HepG2 (cell line): ENCODE data around the gene ZC3H13. TPM values are rescaled to one million over a fixed set of nuclear protein-coding genes. Genes with fewer than 3 reads are reported as not detected.

Source experiments
- ATF1 ChIP-seq: IDR thresholded peaks from 2 replicates; pipeline ENCODE4 v1.6.1; 2016; ENCODE audit warnings: mild to moderate bottlenecking, control low read depth
- CCAR2 ChIP-seq: fragments of 200-400 bp; formaldehyde crosslinking; optimal IDR thresholded peaks from 2 replicates; pipeline ENCODE3; 2018; ENCODE audit warnings: low read depth, mild to moderate bottlenecking, low read length, moderate library complexity
- CHD2 ChIP-seq: IDR thresholded peaks from 2 replicates; pipeline ENCODE4 v1.6.1; 2011; ENCODE audit warnings: low read depth, low read length, improper control_type of control experiment
- E2F1 ChIP-seq: sonication (generic); formaldehyde crosslinking; IDR thresholded peaks from 2 replicates; pipeline ENCODE4 v1.5.0; 2020; ENCODE audit warnings: missing genetic modification reagents
- GABPB1 ChIP-seq: IDR thresholded peaks from 2 replicates; pipeline ENCODE4 v1.6.1; 2016; ENCODE audit warnings: mild to moderate bottlenecking, missing genetic modification reagents, moderate library complexity, missing compliant biosample characterization
- KIAA2018 ChIP-seq: sonication (generic); formaldehyde crosslinking; IDR thresholded peaks from 2 replicates; pipeline ENCODE4 v1.5.0; 2020; ENCODE audit warnings: mild to moderate bottlenecking, missing genetic modification reagents, borderline replicate concordance
- RFX5 ChIP-seq: IDR thresholded peaks from 2 replicates; pipeline ENCODE4 v1.6.1; 2011; ENCODE audit warnings: low read depth, low read length, improper control_type of control experiment
- SRF ChIP-seq: IDR thresholded peaks from 2 replicates; pipeline ENCODE4 v1.6.1; 2011; ENCODE audit warnings: mild to moderate bottlenecking, low read depth, low read length, moderate library complexity
- TAF15 ChIP-seq: fragments of 200-400 bp; formaldehyde crosslinking; IDR thresholded peaks from one replicate; pipeline ENCODE4 v1.6.1; 2018; ENCODE audit warnings: mild to moderate bottlenecking, low read depth, low read length; ENCODE audit not compliant: poor library complexity, severe bottlenecking
- THAP8 ChIP-seq: sonication (generic); formaldehyde crosslinking; IDR thresholded peaks from 2 replicates; pipeline ENCODE4 v1.5.1; 2020; ENCODE audit warnings: missing genetic modification reagents, mild to moderate bottlenecking, borderline replicate concordance
- ZNF577 ChIP-seq: sonication (generic); formaldehyde crosslinking; IDR thresholded peaks from 2 replicates; pipeline ENCODE4 v1.4.0; 2020; ENCODE audit warnings: mild to moderate bottlenecking, low read depth, missing genetic modification reagents, borderline replicate concordance
- ZNF720 ChIP-seq: sonication (generic); formaldehyde crosslinking; IDR thresholded peaks from 2 replicates; pipeline ENCODE4 v1.4.0; 2020; ENCODE audit warnings: missing genetic modification reagents
- ZNF737 ChIP-seq: sonication (generic); formaldehyde crosslinking; IDR thresholded peaks from 2 replicates; pipeline ENCODE4 v1.5.0; 2020; ENCODE audit warnings: missing genetic modification reagents, mild to moderate bottlenecking, borderline replicate concordance
- polyA plus RNA-seq, 8 experiments: library from polyadenylated mRNA; depleted of rRNA in 3 of 8; stranded (reverse) in 7 of 8; unstranded in 1 of 8; fragments of >200 nt; fragmentation: Illumina TruSeq in 4 of 8; extraction: Trizol in 4 of 8; gene quantifications; 2 replicates each; pipeline versions ENCODE4 v1.2.1 to v1.2.3, GENCODE V29; 2011 to 2016; ENCODE audit warnings: low read depth in 4 of 8, missing spikeins in 1 of 8, mixed read lengths in 1 of 8; ENCODE audit not compliant: insufficient read depth in 1 of 8
- total RNA-seq, 5 experiments: library from RNA; depleted of rRNA; stranded (reverse); fragments of >200 nt; fragmentation: Illumina TruSeq; extraction: Trizol; gene quantifications; 2 replicates each; pipeline ENCODE4 v1.2.3, GENCODE V29; 2016; ENCODE audit warnings: low read depth in 1 of 5

ZC3H13 gene
- total and polyA plus RNA-seq, 2 of the 13 experiments (the other 11 are each of a cell fraction or from before 2014, with no cell fraction given) = 2.7 to 23.5 TPM

GRCh38 chr13:45943120-45943519, 109.4 kb downstream of the ZC3H13 start (continued):
- TF ChIP-seq KIAA2018 (CRISPR knock-in tag) (no peak), SRF (no peak), ZNF577 (no peak), THAP8 (CRISPR knock-in tag) (no peak), GABPB1 (CRISPR knock-in tag) (no peak), TAF15 (no peak), ZNF737 (no peak), ZNF720 (CRISPR knock-in tag) (no peak), CHD2 (no peak), ATF1 (CRISPR knock-in tag) (no peak), CCAR2 (no peak), E2F1 (CRISPR knock-in tag) (no peak), RFX5 (no peak)
